ENCODE data around the gene TTLL5. TPM values are rescaled to one million over a fixed set of nuclear protein-coding genes. Genes with fewer than 3 reads are reported as not detected.

Gene TTLL5
- total and polyA plus RNA-seq, 2 of the 13 experiments (the other 11 are each of a cell fraction or from before 2014, with no cell fraction given): 11.8 to 18.8 TPM

GRCh38 chr14:75831952-75832351 lies 170.9 kb downstream of the TTLL5 start:
- H3K9me3 ChIP-seq (ENCODE audit: low read length): no peaks in the 10 kb centered on the region
- no peak for FAIRE-seq
- TF ChIP-seq ZNF646 (CRISPR knock-in tag; IDR thresholded peaks at IDR 0.05) (no peak), RFX5 (IDR thresholded peaks at IDR 0.05; ENCODE audit: low read depth, low read length) (peak; percentile 58; the same call in 1 of the 2 replicates)
- no peaks in the 10 kb centered on the region for H3K27me3 ChIP-seq (ENCODE audit: control insufficient read depth in 1 of 2, insufficient read depth in 2 of 2, low read length in 2 of 2)
- intact Hi-C loops (cut with micrococcal nuclease; ENCODE audit: unreplicated experiment) (no loop called here), in situ Hi-C loops (cut with HindIII; ENCODE audit: extremely low pct_ligation_motif_present, low pct_unique_long_range_greater_than_20kb) (no loop called here)
- no peak for DNase-seq (ENCODE audit: low spot score)
- ChIA-PET POLR2A (no interaction called here), CTCF (ENCODE audit: low intra/inter-chr PET ratio, low total read pairs) (no interaction called here)
- no peak overlapping the region for H3K9ac ChIP-seq (ENCODE audit: insufficient read depth, low read depth, low read length)
- no peak overlapping the region for H2AFZ ChIP-seq (ENCODE audit: low read length)
- no peak for ATAC-seq
- no peaks in the 10 kb centered on the region for H3K36me3 ChIP-seq (replicated peaks in 1 of 2; ENCODE audit: control insufficient read depth in 1 of 2, insufficient read depth in 2 of 2, low read length in 2 of 2)
- no peak overlapping the region for H3K27ac ChIP-seq (ENCODE audit: extremely low read length, insufficient read depth, low read length)
- no peaks in the 10 kb centered on the region for H3K79me2 ChIP-seq (ENCODE audit: insufficient read depth, low read length)
- H3K4me1 ChIP-seq (ENCODE audit: insufficient read depth, low read length): peaks cover 29% of the 10 kb centered on the region
- no peak overlapping the region for H3K4me3 ChIP-seq (replicated peaks in 1 of 3; ENCODE audit: insufficient read depth in 1 of 3, low read depth in 2 of 3, low read length in 3 of 3)
- 72% methylated on average over 3 of the region's 3 CpGs for WGBS (ENCODE audit: low lambda C conversion rate)
- no peaks in the 10 kb centered on the region for H4K20me1 ChIP-seq (ENCODE audit: insufficient read depth, low read length)
- BruUV-seq (replicated peaks): no TSS peak
- no peak overlapping the region for H3K4me2 ChIP-seq (ENCODE audit: low read depth, low read length)
